Measurements from ENCODE around the gene TWSG1.

GRCh38 chr18:9343577-9343976, 9.0 kb downstream of the TWSG1 start:
- TF ChIP-seq, protein P1, sequence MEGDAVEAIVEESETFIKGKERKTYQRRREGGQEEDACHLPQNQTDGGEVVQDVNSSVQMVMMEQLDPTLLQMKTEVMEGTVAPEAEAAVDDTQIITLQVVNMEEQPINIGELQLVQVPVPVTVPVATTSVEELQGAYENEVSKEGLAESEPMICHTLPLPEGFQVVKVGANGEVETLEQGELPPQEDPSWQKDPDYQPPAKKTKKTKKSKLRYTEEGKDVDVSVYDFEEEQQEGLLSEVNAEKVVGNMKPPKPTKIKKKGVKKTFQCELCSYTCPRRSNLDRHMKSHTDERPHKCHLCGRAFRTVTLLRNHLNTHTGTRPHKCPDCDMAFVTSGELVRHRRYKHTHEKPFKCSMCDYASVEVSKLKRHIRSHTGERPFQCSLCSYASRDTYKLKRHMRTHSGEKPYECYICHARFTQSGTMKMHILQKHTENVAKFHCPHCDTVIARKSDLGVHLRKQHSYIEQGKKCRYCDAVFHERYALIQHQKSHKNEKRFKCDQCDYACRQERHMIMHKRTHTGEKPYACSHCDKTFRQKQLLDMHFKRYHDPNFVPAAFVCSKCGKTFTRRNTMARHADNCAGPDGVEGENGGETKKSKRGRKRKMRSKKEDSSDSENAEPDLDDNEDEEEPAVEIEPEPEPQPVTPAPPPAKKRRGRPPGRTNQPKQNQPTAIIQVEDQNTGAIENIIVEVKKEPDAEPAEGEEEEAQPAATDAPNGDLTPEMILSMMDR (IDR thresholded peaks at IDR 0.05): no peak
- no peak for TF ChIP-seq POLR2A (IDR thresholded peaks at IDR 0.05)
